RWPE1 (cell line): Measurements from ENCODE around the gene BST1.
"Not testable (repeated sequence)": the region's sequence is repeated elsewhere in the genome, so short reads cannot be mapped to it uniquely, and the experiment has no call there.

Experiments
- CTCF ChIA-PET: fragments of 350-600 bp; sonication (Branson Sonifier 250); formaldehyde crosslinking; extraction: SDS; loops from one replicate; lab custom pipeline; 2021; lab: Yijun Ruan, JAX
- POLR2A ChIA-PET: fragments of 400-600 bp; formaldehyde crosslinking; extraction: SDS; loops from one replicate; lab custom pipeline; 2020; ENCODE audit warnings: antibody characterized with exemption; ENCODE audit not compliant: low non-redundant PET; lab: Yijun Ruan, JAX
- DNase-seq: peaks from one replicate; pipeline ENCODE4 v3.0.0; 2012; ENCODE audit warnings: low spot score
- H3K27ac ChIP-seq: fragments of 450-650 bp; 2 replicates; pipeline ENCODE4 v1.5.1; 2017
- TF ChIP-seq, protein P1 (sequence below): fragments of 450-650 bp; conservative IDR thresholded peaks from 2 replicates; pipeline ENCODE4 v1.5.1; 2017; ENCODE audit warnings: low read depth, mild to moderate bottlenecking

Gene BST1

DNA sequence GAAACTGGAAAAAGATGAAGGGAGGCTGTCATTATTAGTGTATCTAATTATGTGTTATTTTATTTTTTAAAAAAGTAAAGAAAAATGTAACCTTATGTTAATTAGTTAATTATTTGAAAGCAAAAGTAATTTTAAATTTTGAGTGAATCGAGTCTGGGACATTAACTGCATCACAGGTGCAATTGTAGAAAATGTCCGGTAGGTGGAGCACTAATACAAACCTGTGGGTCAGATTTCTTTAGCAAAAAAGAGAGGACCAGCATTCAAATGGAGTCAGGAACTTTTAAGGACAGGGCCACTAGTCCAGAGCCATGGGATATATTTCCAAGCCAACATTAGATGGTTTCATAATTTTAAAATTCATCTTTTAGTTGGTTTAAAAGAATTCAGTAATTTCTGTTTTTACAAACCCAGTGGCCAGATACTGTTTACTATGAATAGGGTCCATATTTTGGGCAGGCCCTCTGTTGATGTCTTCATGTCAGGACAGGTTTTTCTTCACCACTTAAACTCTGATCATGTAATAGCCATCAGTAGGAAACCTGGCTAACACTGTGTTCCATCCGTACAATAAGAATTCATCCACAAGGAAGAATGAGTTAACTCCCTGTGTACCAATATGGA is 27.2 kb downstream of the BST1 start:
- H3K27ac ChIP-seq: no peak overlapping the region
- POLR2A ChIA-PET: no interaction called here
- TF ChIP-seq, protein P1, sequence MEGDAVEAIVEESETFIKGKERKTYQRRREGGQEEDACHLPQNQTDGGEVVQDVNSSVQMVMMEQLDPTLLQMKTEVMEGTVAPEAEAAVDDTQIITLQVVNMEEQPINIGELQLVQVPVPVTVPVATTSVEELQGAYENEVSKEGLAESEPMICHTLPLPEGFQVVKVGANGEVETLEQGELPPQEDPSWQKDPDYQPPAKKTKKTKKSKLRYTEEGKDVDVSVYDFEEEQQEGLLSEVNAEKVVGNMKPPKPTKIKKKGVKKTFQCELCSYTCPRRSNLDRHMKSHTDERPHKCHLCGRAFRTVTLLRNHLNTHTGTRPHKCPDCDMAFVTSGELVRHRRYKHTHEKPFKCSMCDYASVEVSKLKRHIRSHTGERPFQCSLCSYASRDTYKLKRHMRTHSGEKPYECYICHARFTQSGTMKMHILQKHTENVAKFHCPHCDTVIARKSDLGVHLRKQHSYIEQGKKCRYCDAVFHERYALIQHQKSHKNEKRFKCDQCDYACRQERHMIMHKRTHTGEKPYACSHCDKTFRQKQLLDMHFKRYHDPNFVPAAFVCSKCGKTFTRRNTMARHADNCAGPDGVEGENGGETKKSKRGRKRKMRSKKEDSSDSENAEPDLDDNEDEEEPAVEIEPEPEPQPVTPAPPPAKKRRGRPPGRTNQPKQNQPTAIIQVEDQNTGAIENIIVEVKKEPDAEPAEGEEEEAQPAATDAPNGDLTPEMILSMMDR: peak; percentile 87
- CTCF ChIA-PET: no interaction called here
- peak; percentile 33 for DNase-seq

DNA sequence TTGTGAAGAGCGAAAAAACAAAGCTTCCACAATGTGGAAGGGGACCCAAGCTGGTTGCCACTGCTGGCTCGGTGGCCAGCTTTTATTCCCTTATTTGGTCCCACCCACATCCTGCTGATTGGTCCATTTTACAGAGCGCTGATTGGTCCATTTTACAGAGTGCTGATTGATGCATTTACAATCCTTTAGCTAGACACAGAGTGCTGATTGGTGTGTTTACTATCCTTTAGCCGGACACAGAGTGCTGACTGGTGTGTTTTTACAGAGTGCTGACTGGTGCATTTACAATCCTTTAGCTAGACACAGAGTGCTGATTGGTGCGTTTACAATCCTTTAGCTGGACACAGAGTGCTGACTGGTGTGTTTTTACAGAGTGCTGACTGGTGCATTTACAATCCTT is 30.2 kb downstream of the BST1 start:
- CTCF ChIA-PET: interaction anchor here (0.6 kb wide), 1 partner anchor 18 kb away, joined by 3 read pairs; no protein-coding TSS in a partner anchor
- H3K27ac ChIP-seq, POLR2A ChIA-PET, DNase-seq: not testable (repeated sequence)

DNA sequence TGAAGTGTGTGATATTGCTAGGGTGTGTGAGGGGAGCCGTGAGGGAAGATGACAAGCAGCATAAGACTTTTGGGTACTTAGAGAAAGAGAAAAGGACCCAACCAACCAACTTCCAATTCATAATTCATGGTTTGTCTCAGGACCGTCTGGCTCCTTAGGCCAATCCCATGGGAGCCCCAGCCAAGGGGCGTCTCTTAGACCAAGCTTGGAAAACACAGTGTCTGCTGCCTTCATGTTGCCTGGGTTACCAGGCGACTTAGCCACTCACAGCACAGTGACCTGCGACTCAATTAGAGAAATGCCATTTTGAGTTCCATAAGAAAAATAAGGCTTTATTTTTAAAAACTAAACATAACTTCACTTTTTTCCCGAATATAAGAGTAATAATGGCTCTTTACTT is 32.7 kb downstream of the BST1 start:
- CTCF ChIA-PET: interaction anchor here (0.6 kb wide), 1 partner anchor 13 kb away, joined by 3 read pairs; no protein-coding TSS in a partner anchor
- no peak overlapping the region for H3K27ac ChIP-seq
- DNase-seq: no peak
- POLR2A ChIA-PET: no interaction called here
- TF ChIP-seq, protein P1: no peak

DNA sequence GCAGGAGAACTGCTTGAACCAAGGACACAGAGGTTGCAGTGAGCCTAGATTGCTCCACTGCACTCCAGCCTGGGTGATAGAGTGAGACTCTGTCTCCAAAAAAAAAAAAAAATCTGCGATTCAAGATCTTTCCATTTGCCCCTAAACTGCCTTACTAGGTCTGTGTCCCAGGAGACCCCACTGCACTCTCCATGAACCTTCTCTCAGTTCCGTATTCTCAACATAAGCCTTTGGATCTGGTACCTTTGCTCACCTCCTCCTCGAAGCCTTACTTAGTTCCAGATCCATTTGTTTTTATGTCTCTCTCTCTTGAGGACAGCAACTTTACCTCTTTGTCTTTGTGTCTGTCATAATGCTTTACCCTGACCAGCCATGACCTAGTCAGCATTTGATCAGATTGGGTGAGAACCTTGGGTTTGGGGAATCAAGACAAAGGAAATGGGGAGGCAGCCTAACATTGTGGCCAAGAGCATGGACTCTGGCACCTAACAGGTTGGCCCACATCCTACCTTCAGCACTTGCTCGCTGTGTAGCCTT is 33.7 kb downstream of the BST1 start:
- ChIA-PET CTCF (interaction anchor here (1.2 kb wide), 1 partner anchor 220 kb away, joined by 5 read pairs; no protein-coding TSS in a partner anchor), POLR2A (no interaction called here)
- H3K27ac ChIP-seq: no peak overlapping the region
- no peak for DNase-seq
- TF ChIP-seq, protein P1: no peak

DNA sequence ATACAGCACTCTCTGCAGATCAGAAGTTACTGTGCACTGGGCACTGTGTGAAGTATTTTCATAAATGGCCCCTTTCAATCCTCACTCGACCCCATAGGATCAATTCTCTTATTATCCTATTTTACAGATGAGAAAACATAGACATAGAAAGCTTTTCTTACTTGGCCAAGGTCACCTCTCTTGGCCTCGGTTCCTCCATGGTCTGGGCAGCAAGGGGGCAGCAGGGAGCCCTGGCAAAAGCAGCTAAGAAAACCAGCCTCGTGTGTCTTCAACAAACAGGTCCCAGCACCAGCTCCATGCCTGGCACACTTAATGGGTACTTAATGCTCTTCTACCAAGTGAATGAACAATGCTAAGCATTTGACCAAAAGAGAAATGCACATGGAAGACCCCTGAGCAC is 34.4 kb downstream of the BST1 start:
- TF ChIP-seq, protein P1: no peak
- H3K27ac ChIP-seq: no peak overlapping the region
- ChIA-PET POLR2A (no interaction called here), CTCF (interaction anchor here (1.2 kb wide), 1 partner anchor 219 kb away, joined by 5 read pairs; no protein-coding TSS in a partner anchor)
- DNase-seq: no peak

DNA sequence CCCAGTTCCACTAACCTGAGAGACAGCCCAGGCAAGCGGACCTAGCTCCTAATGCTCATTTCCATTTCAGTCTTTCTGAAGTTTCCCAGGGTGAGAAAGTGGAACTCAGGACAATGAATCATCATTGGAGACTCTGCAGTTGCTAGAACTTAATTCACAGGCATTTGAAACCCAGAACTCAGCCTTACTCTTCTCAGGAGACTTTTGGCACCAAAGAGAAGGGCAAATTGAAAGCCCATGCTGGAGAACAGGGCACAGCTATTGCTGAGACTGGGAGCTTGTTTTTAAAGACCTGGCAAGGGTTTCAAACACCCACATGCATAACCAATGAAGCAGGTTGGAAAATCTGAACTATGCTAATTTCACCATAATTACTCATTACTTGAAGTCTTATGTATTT is 36.0 kb downstream of the BST1 start:
- POLR2A ChIA-PET: no interaction called here
- TF ChIP-seq, protein P1: no peak
- no peak for DNase-seq
- no peak overlapping the region for H3K27ac ChIP-seq
- CTCF ChIA-PET: no interaction called here

DNA sequence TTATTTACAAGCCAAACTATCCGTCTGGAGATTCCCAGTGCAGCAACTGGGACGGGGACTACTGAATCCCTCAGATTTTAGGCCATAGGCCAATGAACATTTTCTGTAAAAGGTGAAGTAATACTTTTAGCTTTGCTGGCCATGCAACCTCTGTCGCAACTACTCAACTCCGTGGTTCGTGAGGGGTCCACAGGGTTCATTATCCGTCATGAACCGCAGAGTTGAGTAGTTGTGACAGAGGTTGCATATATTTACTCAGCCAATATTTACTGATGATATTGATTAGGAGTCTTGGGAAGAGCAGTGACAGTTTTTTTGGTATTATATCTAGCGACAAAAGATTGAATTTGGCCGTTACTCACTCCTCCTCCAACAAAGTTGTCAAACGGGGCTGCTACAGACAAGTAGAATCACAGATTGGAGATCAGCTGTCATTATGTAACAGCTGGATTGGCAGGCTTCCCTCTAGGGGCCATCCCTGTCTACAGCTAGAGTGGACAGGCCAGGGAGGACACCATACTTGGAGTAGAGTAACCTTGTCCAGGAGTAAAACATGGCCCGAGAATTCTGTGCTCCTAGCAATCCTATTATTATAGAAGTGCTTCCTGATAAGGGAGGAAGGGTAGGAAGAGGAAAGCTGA is 38.0 kb downstream of the BST1 start:
- TF ChIP-seq, protein P1: no peak
- no peak overlapping the region for H3K27ac ChIP-seq
- DNase-seq: no peak
- ChIA-PET CTCF (no interaction called here), POLR2A (no interaction called here)
